GM12864 (cell line): ENCODE measurements around the gene SMYD3.

Experiments used
- DNase-seq: peaks from one replicate; pipeline ENCODE4 v3.0.0-alpha.2; 2011; ENCODE audit warnings: low read depth
- H3K4me3 ChIP-seq: 2 replicates; pipeline ENCODE4 v1.5.1; 2011; ENCODE audit warnings: mild to moderate bottlenecking, low read depth, low read length, control low read depth
- TF ChIP-seq, protein P1 (sequence below): IDR thresholded peaks from 2 replicates; pipeline ENCODE4 v1.5.1; 2011; ENCODE audit warnings: low read depth, mild to moderate bottlenecking, moderate library complexity, low read length, control low read depth, inconsistent platforms; ENCODE audit errors: missing control alignments

Gene SMYD3

DNA sequence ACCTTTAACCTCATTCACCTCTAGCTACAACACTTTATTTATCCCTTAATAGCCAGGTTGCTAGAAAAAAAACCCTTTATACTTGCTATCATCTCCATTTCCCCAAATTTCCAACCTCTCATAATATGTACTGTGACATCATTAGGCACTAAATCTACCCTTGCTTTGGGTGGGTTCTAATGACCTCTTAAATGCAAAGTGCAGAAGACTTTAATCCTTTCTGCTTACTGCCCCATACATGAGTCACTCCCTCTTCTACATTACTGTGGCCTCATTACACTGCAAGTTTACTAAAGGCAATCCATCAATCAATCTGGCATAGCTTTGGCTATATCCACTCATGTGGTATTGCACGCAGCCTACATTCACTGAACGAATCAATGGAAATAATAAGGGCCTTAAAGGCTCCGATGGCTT lies 353.3 kb downstream of the SMYD3 start:
- no peak for DNase-seq
- no peak overlapping the region for H3K4me3 ChIP-seq
- TF ChIP-seq, protein P1, sequence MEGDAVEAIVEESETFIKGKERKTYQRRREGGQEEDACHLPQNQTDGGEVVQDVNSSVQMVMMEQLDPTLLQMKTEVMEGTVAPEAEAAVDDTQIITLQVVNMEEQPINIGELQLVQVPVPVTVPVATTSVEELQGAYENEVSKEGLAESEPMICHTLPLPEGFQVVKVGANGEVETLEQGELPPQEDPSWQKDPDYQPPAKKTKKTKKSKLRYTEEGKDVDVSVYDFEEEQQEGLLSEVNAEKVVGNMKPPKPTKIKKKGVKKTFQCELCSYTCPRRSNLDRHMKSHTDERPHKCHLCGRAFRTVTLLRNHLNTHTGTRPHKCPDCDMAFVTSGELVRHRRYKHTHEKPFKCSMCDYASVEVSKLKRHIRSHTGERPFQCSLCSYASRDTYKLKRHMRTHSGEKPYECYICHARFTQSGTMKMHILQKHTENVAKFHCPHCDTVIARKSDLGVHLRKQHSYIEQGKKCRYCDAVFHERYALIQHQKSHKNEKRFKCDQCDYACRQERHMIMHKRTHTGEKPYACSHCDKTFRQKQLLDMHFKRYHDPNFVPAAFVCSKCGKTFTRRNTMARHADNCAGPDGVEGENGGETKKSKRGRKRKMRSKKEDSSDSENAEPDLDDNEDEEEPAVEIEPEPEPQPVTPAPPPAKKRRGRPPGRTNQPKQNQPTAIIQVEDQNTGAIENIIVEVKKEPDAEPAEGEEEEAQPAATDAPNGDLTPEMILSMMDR: no peak

DNA sequence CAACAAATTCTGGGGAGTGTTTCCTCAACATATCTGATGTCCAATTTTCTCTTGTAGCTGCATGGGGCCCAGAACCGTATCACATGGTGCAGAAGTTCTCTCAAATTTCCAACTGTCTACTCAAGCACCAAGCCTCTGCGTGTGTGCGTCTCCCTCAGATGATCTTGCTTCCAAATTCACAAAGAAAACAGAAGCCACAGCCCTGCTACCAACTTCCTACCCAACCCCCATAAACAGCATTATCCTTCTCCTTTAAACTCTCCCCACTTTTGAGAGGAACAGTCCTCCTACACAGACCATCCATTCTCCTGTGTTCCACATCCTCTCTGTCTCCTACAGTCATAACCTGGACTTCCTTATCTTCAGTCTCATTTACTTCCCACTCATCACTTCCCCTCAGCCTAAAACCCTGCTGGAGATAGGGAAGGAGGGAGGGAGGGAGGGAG lies 354.1 kb downstream of the SMYD3 start:
- DNase-seq: no peak
- TF ChIP-seq, protein P1: no peak

DNA sequence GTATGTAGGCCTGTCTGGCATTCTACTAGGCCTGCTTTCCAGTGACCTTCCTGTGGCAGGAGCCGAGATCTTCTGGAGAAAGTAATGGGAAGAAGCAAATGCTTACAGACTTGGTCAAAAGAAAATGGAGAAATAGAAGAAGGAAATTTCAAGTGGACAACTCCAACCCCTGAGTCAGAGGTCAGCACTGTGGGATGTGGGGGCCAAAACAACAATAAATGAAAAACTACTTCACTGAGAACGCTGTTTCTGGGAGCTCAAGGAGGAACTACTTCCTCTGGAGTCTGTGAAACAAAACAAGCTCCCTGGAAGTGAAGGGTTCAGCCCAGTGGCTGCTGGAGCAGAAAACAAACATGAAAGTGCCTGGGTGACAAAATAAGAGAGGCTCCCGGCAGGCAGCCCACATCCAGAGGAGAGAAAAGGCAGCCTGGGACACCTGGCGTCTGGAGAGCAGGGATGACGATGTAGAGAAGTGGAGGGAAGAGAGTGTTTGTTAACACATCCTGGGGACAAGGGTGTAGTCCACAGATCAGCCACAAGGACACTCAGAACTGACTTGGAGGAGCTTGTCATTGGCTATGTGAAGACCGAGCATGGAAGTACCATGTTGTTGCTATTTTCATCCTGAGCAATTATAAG lies 355.2 kb downstream of the SMYD3 start:
- no peak for DNase-seq
- TF ChIP-seq, protein P1: no peak
- H3K4me3 ChIP-seq: no peak overlapping the region

More for the DNA sequence above, 354.1 kb downstream of the SMYD3 start:
- H3K4me3 ChIP-seq: no peak overlapping the region

DNA sequence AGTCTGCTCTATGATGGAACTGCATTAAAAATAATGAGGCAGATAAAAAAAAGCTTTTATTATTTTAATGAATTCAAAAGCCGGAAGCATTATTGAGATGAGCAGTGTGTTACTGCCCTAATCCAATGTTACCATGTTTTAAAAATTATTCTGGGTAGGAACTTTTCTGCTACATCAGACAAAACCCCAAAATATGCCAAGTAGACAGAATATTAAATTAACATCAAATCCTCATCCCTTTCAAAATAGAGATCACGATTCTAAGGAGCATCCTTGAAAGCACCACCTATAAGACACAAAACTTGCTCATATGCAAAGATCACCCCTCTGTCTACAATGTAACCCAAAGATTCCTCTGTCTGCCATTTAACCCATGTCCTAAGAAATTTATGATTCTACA lies 357.5 kb downstream of the SMYD3 start:
- TF ChIP-seq, protein P1: no peak
- DNase-seq: no peak
- no peak overlapping the region for H3K4me3 ChIP-seq

DNA sequence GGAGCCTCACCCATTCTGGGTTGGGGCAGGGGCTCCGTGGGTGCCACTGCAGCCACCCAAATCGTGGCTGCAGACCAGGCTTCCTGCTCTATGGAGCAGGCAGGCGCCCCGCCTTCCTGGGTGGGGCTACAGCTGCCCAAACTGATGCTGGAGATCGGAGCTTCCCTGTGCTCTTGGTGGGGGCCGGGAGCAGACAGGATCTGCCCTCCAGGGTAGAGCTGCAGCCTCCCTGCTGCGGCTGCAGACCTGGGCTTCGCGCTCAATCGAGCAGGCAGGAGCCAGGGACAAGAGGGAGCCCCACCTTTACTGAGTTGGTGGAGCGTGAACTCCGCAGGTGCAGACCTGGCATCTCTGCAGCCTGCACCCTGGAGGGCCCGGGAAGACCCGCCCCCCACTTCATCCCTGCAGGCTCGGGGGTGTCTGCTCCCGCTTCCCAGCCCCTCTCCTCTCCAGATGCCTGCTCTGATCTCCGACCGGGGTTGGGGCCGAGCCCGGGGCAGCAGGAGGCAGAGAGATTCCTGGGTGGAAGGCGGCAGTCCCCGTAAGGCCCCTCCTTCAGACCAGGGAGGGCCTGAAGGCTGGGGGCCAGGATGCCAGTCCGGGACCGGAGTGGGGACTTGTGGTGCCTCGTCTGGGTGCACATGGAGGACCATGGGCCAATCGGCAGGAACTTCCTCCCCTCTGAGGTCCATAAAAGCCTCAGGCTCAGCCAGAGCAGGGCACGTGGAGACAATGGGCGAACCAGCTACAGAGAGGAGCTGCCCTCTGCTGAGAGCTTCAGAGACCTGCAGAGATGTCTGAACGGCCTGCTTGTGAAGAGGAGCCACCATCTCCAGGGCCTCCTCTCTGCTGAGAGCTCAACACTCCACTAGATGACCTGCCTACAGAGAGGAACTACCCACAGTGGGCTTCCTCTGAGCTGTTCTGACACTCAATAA lies 359.3 kb downstream of the SMYD3 start:
- DNase-seq: no peak
- TF ChIP-seq, protein P1: no peak
- H3K4me3 ChIP-seq: no peak overlapping the region

DNA sequence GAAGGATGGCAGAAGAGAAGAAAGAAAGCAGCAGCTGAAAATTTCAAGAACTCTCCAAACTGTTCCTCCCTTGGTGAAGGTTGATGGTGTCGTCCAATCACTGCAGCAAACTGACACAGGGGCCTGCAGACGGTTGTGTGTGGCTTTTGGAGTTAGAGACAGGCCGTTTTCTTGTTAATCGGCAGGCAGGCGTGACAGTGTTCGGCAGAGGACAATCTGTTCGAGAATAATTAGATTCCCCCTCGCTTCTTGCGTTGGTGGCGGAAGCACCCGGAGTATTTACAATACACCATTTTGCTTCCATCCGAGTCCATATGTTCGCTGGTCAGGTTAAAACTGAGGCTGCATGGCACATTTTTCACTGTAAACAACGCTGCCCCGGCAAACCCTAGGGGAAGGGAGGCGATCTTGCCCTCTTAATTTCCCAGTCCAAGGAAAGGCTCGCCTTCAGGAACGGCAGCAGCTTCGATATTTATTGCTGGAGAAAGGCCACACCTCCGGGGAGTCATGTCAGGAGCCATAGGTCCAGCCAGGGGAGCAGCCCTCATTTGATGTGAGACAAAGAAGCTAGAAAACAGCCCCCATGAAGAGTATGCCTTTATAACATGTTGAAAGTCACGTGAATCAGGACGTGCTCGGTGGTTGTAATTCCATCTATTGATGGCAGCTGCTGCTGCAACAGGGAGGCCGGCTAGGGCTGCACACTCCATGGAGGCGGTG lies 360.1 kb downstream of the SMYD3 start:
- H3K4me3 ChIP-seq: no peak overlapping the region
- no peak for DNase-seq
- TF ChIP-seq, protein P1: no peak
